ENCODE measurements around the gene TECR. TPM values are rescaled to one million over a fixed set of nuclear protein-coding genes. Genes with fewer than 3 reads are reported as not detected.

Gene TECR
- 100 to 1,000 TPM; 102 to 105 TPM for total RNA-seq

- Mint-ChIP-seq H3K4me3 (peak within 1 kb of the TSS; percentile 99), H3K27ac (peak within 1 kb of the TSS; percentile 94), H3K27me3 (ENCODE audit: low read depth) (no peaks in the 10 kb centered on the region), H3K36me3 (ENCODE audit: low read depth) (peaks cover 2% of the 10 kb centered on the region), H3K9me3 (no peaks in the 10 kb centered on the region), H3K4me1 (ENCODE audit: low read depth) (peaks cover 43% of the 10 kb centered on the region)
- intact Hi-C loops (cut with micrococcal nuclease), result loop anchor here (1.0 kb wide), 2 partner anchors 11 to 43 kb away; partner anchors contain the start of genes DNAJB1 and NDUFB7
- CTCF ChIA-PET, result no interaction called here
- DNase-seq, result peak; percentile 100
These were observed at the start of gene TECR for GRCh38 chr19:14529254-14530004. Gene TECR, plus strand, starts transcription at chr19:14529594. Its CDS starts 103 bp downstream, at chr19:14529697.

- peaks cover 3% of the 10 kb centered on the region for H3K27me3 Mint-ChIP-seq (ENCODE audit: low read depth)
- peak; percentile 74 for DNase-seq
- H3K4me3 Mint-ChIP-seq, result no peak overlapping the region
- CTCF ChIA-PET, result interaction anchor here (0.6 to 7.6 kb wide), 27 partner anchors 9 to 343 kb away, joined by 3 to 55 read pairs (median 3); partner anchors contain the start of genes ADGRE5, ASF1B, GIPC1 and PKN1
- H3K36me3 Mint-ChIP-seq (ENCODE audit: low read depth), result peaks cover 3% of the 10 kb centered on the region
- no peak overlapping the region for H3K27ac Mint-ChIP-seq
- peaks cover 12% of the 10 kb centered on the region for H3K4me1 Mint-ChIP-seq (ENCODE audit: low read depth)
- no peaks in the 10 kb centered on the region for H3K9me3 Mint-ChIP-seq
- intact Hi-C loops (cut with micrococcal nuclease), result loop anchor here (2.0 kb wide), 1 partner anchor 281 kb away; no protein-coding TSS in a partner anchor
These were observed 49.3 kb upstream of the TECR start for GRCh38 chr19:14479975-14480699.

- no peak for DNase-seq
- peaks cover 8% of the 10 kb centered on the region for H3K4me1 Mint-ChIP-seq (ENCODE audit: low read depth)
- intact Hi-C loops (cut with micrococcal nuclease), result loop anchor here (2.0 kb wide), 1 partner anchor 282 kb away; no protein-coding TSS in a partner anchor
- H3K27me3 Mint-ChIP-seq (ENCODE audit: low read depth), result no peaks in the 10 kb centered on the region
- CTCF ChIA-PET, result interaction anchor here (0.6 to 7.6 kb wide), 27 partner anchors 8 to 344 kb away, joined by 3 to 55 read pairs (median 3); partner anchors contain the start of genes ADGRE5, ASF1B, GIPC1 and PKN1
- H3K4me3 Mint-ChIP-seq, result no peak overlapping the region
- H3K9me3 Mint-ChIP-seq, result no peaks in the 10 kb centered on the region
- peaks cover 3% of the 10 kb centered on the region for H3K36me3 Mint-ChIP-seq (ENCODE audit: low read depth)
- no peak overlapping the region for H3K27ac Mint-ChIP-seq
These were observed 48.7 kb upstream of the TECR start for GRCh38 chr19:14480700-14481079.

GRCh38 chr19:14482172-14482941, 47.0 kb upstream of the TECR start:
- H3K36me3 Mint-ChIP-seq (ENCODE audit: low read depth), result peaks cover 6% of the 10 kb centered on the region
- CTCF ChIA-PET, result interaction anchor here (0.6 to 7.6 kb wide), 7 partner anchors 10 to 580 kb away, joined by 3 to 55 read pairs (median 9); partner anchors contain the start of genes GIPC1 and PKN1
- peaks cover 5% of the 10 kb centered on the region for H3K4me1 Mint-ChIP-seq (ENCODE audit: low read depth)
- no peak overlapping the region for H3K27ac Mint-ChIP-seq
- no peaks in the 10 kb centered on the region for H3K9me3 Mint-ChIP-seq
- no peak overlapping the region for H3K4me3 Mint-ChIP-seq
- no peak for DNase-seq
- H3K27me3 Mint-ChIP-seq (ENCODE audit: low read depth), result no peaks in the 10 kb centered on the region
- intact Hi-C loops (cut with micrococcal nuclease), result no loop called here

- Mint-ChIP-seq H3K4me3 (no peak overlapping the region), H3K27ac (no peak overlapping the region), H3K4me1 (ENCODE audit: low read depth) (peaks cover 5% of the 10 kb centered on the region), H3K27me3 (ENCODE audit: low read depth) (no peaks in the 10 kb centered on the region), H3K9me3 (no peaks in the 10 kb centered on the region), H3K36me3 (ENCODE audit: low read depth) (peaks cover 13% of the 10 kb centered on the region)
- DNase-seq, result no peak
- CTCF ChIA-PET, result interaction anchor here (0.5 to 1.8 kb wide), 6 partner anchors 8 to 67 kb away, joined by 3 to 10 read pairs (median 4); partner anchors contain the start of gene GIPC1
- intact Hi-C loops (cut with micrococcal nuclease), result loop anchor here (2.0 kb wide), 1 partner anchor 291 kb away; no protein-coding TSS in a partner anchor
These were observed 41.8 kb upstream of the TECR start for GRCh38 chr19:14487370-14488125.

- intact Hi-C loops (cut with micrococcal nuclease), result no loop called here
- CTCF ChIA-PET, result interaction anchor here (1.2 to 4.3 kb wide), 2 partner anchors 12 to 61 kb away, joined by 3 to 20 read pairs; no protein-coding TSS in a partner anchor
- Mint-ChIP-seq H3K27me3 (ENCODE audit: low read depth) (no peaks in the 10 kb centered on the region), H3K9me3 (no peaks in the 10 kb centered on the region), H3K4me1 (ENCODE audit: low read depth) (peaks cover 17% of the 10 kb centered on the region), H3K4me3 (no peak overlapping the region), H3K36me3 (ENCODE audit: low read depth) (peaks cover 9% of the 10 kb centered on the region), H3K27ac (no peak overlapping the region)
- no peak for DNase-seq
These were observed 36.5 kb upstream of the TECR start for GRCh38 chr19:14492756-14493337.

GRCh38 chr19:14494411-14494810, 35.0 kb upstream of the TECR start:
- intact Hi-C loops (cut with micrococcal nuclease), result no loop called here
- H3K4me3 Mint-ChIP-seq, result peak overlapping the region; percentile 22
- DNase-seq, result no peak
- CTCF ChIA-PET, result interaction anchor here (1.7 to 2.5 kb wide), 2 partner anchors 11 to 14 kb away, joined by 9 to 26 read pairs; no protein-coding TSS in a partner anchor
- H3K27me3 Mint-ChIP-seq (ENCODE audit: low read depth), result no peaks in the 10 kb centered on the region
- peaks cover 17% of the 10 kb centered on the region for H3K4me1 Mint-ChIP-seq (ENCODE audit: low read depth)
- no peaks in the 10 kb centered on the region for H3K9me3 Mint-ChIP-seq
- no peak overlapping the region for H3K27ac Mint-ChIP-seq
- H3K36me3 Mint-ChIP-seq (ENCODE audit: low read depth), result peaks cover 7% of the 10 kb centered on the region

GRCh38 chr19:14494910-14495671, 34.3 kb upstream of the TECR start:
- peaks cover 3% of the 10 kb centered on the region for H3K36me3 Mint-ChIP-seq (ENCODE audit: low read depth)
- H3K27ac Mint-ChIP-seq, result peak overlapping the region; percentile 26
- CTCF ChIA-PET, result interaction anchor here (0.8 to 2.5 kb wide), 5 partner anchors 8 to 61 kb away, joined by 3 to 26 read pairs (median 9); no protein-coding TSS in a partner anchor
- intact Hi-C loops (cut with micrococcal nuclease), result no loop called here
- H3K27me3 Mint-ChIP-seq (ENCODE audit: low read depth), result no peaks in the 10 kb centered on the region
- DNase-seq, result no peak
- peak overlapping the region; percentile 77 for H3K4me3 Mint-ChIP-seq
- peaks cover 17% of the 10 kb centered on the region for H3K4me1 Mint-ChIP-seq (ENCODE audit: low read depth)
- no peaks in the 10 kb centered on the region for H3K9me3 Mint-ChIP-seq

GRCh38 chr19:14495672-14496028, 33.7 kb upstream of the TECR start:
- Mint-ChIP-seq H3K36me3 (ENCODE audit: low read depth) (peaks cover 3% of the 10 kb centered on the region), H3K27me3 (ENCODE audit: low read depth) (no peaks in the 10 kb centered on the region), H3K9me3 (no peaks in the 10 kb centered on the region), H3K4me3 (peak overlapping the region; percentile 77), H3K4me1 (ENCODE audit: low read depth) (peaks cover 17% of the 10 kb centered on the region), H3K27ac (peak overlapping the region; percentile 26)
- intact Hi-C loops (cut with micrococcal nuclease), result no loop called here
- CTCF ChIA-PET, result interaction anchor here (0.8 to 2.5 kb wide), 5 partner anchors 8 to 61 kb away, joined by 3 to 26 read pairs (median 9); no protein-coding TSS in a partner anchor
- DNase-seq, result no peak

- Mint-ChIP-seq H3K4me1 (ENCODE audit: low read depth) (peaks cover 17% of the 10 kb centered on the region), H3K4me3 (peak within 1 kb of the TSS; percentile 77), H3K27me3 (ENCODE audit: low read depth) (no peaks in the 10 kb centered on the region), H3K36me3 (ENCODE audit: low read depth) (peaks cover 3% of the 10 kb centered on the region), H3K27ac (peak within 1 kb of the TSS; percentile 26), H3K9me3 (no peaks in the 10 kb centered on the region)
- CTCF ChIA-PET, result interaction anchor here (1.1 to 2.5 kb wide), 5 partner anchors 9 to 24 kb away, joined by 4 to 26 read pairs (median 9); no protein-coding TSS in a partner anchor
- intact Hi-C loops (cut with micrococcal nuclease), result no loop called here
- peak; percentile 85 for DNase-seq
These were observed 33.2 kb upstream of the TECR start, which contains the start of gene GIPC1 for GRCh38 chr19:14496029-14496833. Gene GIPC1, minus strand, starts transcription at chr19:14496127. Its CDS starts 13,151 bp downstream, at chr19:14482976.
